Subcutaneous adipose tissue (tissue), 4 donors: ENCODE measurements around the gene PCDHB9. TPM values are rescaled to one million over a fixed set of nuclear protein-coding genes. Genes with fewer than 3 reads are reported as not detected.
"Not testable (repeated sequence)": the region's sequence is repeated elsewhere in the genome, so short reads cannot be mapped to it uniquely, and the experiment has no call there.

Experiments used
- total RNA-seq, 4 donors: library from RNA; depleted of rRNA; stranded (reverse); fragments of >200 nt; gene quantifications; one replicate each; pipeline ENCODE4 v1.1.0, GENCODE V29; 2016
- TF ChIP-seq, protein P1 (sequence below): fragments of 450-650 bp; IDR thresholded peaks from one replicate; pipeline ENCODE4 v1.5.1; 2016; ENCODE audit warnings: low read depth, mild to moderate bottlenecking, control low read depth, antibody characterized with exemption, moderate library complexity

The PCDHB9 gene
- total RNA-seq, 4 donors from 2014 or later = 1.0 to 2.4 (median 2.1) TPM

DNA sequence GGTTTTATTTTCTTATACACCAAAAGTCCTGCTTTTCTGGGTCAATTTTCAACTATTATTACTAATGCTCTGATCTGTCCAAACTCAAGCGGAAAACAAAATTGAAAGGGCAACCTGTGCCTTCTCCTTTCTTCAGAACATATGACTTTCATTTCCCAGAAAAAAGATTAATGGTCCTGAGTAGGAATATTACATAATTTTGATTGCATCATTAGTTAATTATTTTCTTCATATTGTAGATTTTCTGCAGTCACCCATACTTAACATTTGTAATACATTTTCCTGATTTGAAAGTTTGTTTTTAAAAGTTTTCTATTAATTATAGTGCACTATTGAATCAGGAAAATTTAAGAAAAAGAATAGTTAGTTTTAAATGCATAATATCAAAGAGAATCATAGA, 11.0 kb upstream of the PCDHB9 start:
- TF ChIP-seq, protein P1, sequence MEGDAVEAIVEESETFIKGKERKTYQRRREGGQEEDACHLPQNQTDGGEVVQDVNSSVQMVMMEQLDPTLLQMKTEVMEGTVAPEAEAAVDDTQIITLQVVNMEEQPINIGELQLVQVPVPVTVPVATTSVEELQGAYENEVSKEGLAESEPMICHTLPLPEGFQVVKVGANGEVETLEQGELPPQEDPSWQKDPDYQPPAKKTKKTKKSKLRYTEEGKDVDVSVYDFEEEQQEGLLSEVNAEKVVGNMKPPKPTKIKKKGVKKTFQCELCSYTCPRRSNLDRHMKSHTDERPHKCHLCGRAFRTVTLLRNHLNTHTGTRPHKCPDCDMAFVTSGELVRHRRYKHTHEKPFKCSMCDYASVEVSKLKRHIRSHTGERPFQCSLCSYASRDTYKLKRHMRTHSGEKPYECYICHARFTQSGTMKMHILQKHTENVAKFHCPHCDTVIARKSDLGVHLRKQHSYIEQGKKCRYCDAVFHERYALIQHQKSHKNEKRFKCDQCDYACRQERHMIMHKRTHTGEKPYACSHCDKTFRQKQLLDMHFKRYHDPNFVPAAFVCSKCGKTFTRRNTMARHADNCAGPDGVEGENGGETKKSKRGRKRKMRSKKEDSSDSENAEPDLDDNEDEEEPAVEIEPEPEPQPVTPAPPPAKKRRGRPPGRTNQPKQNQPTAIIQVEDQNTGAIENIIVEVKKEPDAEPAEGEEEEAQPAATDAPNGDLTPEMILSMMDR = no peak

DNA sequence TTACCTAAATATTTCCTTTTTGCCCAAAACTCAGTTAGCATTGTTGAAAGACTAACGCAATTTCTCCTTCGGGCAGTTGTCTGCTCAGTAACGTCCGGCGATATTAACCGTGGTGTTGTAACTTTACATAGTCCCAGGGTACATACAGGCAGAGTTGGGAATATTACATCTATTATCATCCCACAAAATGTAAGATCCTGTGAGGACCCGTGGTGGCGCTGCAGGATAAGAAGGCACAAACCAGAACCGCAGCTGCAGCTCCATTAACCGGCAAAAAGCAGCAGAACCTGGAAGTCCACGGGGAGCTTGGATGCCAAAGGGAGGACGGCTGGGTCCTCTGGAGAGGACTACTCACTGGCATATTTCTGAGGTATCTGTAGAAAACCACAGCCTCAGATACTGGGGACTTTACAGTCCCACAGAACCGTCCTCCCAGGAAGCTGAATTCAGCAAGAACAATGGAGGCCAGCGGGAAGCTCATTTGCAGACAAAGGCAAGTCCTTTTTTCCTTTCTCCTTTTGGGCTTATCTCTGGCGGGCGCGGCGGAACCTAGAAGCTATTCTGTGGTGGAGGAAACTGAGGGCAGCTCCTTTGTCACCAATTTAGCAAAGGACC, 9.3 kb upstream of the PCDHB9 start, which contains the start of gene PCDHB8:
TSS of gene PCDHB8 (plus strand) at position 214 of the 615 bp plus-strand sequence. CDS start at position 459, 245 bp downstream.
- TF ChIP-seq, protein P1 = not testable (repeated sequence)

DNA sequence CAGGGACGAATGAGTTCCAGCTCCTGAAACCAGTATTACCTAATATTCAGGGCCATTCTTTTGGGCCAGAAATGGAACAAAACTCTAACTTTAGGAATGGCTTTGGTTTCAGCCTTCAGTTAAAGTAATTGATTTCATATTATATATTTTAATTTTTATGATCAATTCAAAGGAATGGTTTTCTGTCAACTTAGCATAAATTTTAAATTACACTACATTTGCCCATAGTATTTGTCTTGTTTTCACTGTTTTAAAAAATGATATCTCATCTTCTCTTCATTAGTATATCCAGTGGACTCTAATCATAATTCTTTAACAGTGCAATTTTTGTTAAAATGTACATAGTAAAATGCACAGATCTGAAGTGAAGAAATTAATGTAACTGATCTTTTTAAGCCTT, 6.6 kb upstream of the PCDHB9 start:
- TF ChIP-seq, protein P1 = no peak

DNA sequence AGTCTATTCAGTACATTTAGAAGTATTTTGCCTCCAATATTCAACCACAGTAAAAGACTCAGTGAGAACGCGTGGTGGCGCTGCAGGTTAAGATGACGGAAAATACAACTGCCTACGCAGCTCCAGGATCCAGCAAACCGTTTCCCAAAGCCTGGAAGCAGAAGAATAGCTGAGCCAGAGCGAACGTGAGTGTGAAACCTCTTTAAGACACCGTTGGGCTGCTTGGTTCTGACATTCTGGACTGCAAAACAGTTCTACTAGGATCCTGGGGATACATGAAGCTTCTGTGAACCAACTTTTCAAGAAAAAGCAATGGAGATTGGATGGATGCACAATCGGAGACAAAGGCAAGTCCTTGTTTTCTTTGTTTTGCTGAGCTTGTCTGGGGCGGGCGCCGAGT, 4.7 kb upstream of the PCDHB9 start, which contains the start of gene PCDHB16:
TSS of gene PCDHB16 (plus strand) at position 140 of the 400 bp plus-strand sequence. CDS start at position 313, 173 bp downstream.
- TF ChIP-seq, protein P1 = no peak

DNA sequence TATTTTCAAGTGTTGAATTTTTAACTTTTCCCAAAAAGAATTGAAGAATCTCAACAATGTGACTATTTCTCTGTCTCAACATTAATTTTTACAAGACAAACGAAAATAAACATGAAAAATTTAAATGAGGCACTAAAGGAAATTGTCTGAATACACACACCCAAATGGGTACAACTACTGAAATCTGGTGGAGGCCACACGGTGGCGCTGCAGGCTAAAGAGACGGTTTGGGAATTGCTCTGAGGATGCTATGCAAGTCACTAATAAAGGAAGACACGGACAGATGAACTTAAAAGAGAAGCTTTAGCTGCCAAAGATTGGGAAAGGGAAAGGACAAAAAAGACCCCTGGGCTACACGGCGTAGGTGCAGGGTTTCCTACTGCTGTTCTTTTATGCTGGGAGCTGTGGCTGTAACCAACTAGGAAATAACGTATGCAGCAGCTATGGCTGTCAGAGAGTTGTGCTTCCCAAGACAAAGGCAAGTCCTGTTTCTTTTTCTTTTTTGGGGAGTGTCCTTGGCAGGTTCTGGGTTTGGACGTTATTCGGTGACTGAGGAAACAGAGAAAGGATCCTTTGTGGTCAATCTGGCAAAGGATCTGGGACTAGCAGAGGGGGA, 5.3 kb downstream of the PCDHB9 start, which contains the start of gene PCDHB10:
TSS of gene PCDHB10 (plus strand) at position 244 of the 616 bp plus-strand sequence. CDS start at position 444, 200 bp downstream.
- TF ChIP-seq, protein P1 = no peak

DNA sequence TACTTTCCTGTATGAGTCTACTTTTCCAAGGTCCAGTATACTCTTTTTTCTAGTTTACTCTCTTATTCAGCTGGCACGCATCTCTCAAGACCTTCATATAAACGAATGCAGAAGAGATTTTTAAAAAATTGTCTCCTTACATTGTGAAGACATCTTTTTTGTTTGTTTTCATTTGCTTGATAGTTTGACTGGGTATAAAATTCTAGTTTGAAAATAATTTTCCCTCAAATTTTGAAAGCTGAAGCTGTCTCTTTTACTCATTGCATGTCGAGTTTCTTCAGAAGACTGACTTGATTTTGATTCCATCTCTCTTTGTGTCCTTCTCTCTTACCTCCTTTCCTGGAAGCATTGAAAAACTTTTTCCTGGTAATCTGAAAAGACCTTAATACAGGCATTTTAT, 9.4 kb downstream of the PCDHB9 start:
- TF ChIP-seq, protein P1 = no peak

DNA sequence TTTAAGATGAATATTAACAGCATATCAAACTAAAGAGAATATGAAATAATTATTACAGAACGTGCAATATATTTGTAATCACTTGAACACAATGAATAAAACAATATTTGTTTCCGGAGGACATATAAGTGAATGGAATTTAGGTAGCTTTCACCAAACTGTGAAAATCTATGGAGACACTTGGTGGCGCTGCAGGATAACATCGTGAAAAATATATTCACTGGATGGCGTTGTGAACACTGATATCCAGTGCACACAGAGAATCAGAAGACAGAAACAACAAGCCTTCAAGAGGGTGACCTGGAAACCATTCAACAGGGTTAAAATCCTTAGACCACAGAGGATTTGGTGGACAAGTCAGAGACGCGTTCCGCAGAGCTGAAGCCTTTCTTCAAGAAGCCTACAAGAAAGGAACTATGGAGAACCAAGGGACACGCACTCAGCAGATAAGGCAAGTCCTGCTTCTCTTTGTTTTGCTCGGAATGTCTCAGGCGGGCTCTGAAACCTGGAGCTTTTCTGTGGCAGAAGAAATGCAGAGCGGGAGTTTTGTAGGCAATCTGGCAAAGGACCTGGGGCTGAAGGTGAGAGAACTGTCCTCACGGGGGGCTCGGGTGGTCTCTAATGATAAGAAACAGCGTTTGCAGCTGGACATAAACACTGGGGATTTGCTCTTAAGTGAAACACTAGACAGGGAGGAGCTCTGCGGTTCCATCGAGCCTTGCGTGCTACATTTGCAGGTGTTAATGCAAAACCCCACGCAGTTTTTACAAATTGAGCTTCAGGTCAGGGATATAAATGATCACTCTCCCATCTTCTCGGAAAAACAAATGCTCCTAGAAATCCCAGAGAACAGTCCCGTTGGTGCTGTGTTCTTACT, 12.6 kb downstream of the PCDHB9 start, which contains the start of gene PCDHB11:
TSS of gene PCDHB11 (plus strand) at position 269 of the 877 bp plus-strand sequence. CDS start at position 417, 148 bp downstream.
- TF ChIP-seq, protein P1 = no peak
